22Rv1 (cell line): ENCODE measurements around the gene PER1.

Experiments used
- H3K27ac ChIP-seq: fragments of 450-650 bp; 2 replicates; pipeline ENCODE4 v1.5.1; 2017
- ZFX ChIP-seq: fragments of 450-650 bp; IDR thresholded peaks from 2 replicates; pipeline ENCODE4 v1.6.1; 2017; ENCODE audit warnings: antibody characterized with exemption, borderline replicate concordance
- TF ChIP-seq, protein P1 (sequence below): fragments of 450-650 bp; IDR thresholded peaks from 2 replicates; pipeline ENCODE4 v1.5.1; 2017; ENCODE audit warnings: mild to moderate bottlenecking

Gene PER1

GRCh38 chr17:8128125-8128784 is 23.9 kb downstream of the PER1 start:
- H3K27ac ChIP-seq: peak overlapping the region; percentile 91; the same call in 1 of the 2 replicates
- no peak for TF ChIP-seq ZFX
- TF ChIP-seq, protein P1, sequence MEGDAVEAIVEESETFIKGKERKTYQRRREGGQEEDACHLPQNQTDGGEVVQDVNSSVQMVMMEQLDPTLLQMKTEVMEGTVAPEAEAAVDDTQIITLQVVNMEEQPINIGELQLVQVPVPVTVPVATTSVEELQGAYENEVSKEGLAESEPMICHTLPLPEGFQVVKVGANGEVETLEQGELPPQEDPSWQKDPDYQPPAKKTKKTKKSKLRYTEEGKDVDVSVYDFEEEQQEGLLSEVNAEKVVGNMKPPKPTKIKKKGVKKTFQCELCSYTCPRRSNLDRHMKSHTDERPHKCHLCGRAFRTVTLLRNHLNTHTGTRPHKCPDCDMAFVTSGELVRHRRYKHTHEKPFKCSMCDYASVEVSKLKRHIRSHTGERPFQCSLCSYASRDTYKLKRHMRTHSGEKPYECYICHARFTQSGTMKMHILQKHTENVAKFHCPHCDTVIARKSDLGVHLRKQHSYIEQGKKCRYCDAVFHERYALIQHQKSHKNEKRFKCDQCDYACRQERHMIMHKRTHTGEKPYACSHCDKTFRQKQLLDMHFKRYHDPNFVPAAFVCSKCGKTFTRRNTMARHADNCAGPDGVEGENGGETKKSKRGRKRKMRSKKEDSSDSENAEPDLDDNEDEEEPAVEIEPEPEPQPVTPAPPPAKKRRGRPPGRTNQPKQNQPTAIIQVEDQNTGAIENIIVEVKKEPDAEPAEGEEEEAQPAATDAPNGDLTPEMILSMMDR: no peak

GRCh38 chr17:8126491-8127066 is 25.6 kb downstream of the PER1 start:
- no peak for TF ChIP-seq ZFX
- TF ChIP-seq, protein P1: no peak
- H3K27ac ChIP-seq: peak overlapping the region; percentile 91

- peak overlapping the region; percentile 91 for H3K27ac ChIP-seq
- TF ChIP-seq, protein P1: no peak
Measured at GRCh38 chr17:8125947-8126490, 26.2 kb downstream of the PER1 start.

DNA sequence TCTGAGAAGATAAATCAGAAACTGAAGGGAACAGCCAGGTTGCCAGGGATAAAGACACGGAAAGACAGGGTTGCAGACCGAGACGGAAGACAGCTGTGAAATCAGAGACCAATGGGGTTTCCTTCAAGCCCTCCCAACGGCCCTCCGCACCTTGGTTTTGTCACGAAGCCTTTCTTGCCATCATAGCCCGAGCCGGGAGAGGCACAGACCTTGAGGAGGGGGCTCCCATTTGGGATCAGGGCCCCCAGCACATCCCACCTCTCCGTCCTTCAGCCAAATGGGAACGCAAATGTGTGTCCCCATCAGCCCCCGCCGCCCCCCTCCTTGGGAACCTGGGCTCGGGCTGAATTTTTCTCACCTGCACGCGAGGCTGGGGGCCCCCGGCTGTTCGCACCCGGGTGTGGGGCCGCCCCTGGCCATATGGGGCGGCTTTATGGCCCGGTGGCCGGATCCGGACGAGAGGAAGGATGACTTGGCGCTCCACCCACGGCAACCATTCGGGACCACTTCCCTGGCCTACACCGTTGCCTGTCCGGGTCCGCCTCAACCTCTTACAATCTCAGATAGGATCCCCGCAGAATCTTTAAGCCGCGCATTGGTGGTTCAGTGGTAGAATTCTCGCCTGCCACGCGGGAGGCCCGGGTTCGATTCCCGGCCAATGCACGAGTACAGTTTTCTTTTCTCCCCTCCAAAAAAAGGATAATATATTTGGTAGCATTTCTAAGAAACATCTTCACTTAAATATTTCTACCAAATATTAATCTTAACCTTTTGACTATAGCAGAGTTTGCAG is 26.9 kb downstream of the PER1 start:
- peak overlapping the region; percentile 91 for H3K27ac ChIP-seq
- TF ChIP-seq, protein P1: no peak
- TF ChIP-seq ZFX: no peak

DNA sequence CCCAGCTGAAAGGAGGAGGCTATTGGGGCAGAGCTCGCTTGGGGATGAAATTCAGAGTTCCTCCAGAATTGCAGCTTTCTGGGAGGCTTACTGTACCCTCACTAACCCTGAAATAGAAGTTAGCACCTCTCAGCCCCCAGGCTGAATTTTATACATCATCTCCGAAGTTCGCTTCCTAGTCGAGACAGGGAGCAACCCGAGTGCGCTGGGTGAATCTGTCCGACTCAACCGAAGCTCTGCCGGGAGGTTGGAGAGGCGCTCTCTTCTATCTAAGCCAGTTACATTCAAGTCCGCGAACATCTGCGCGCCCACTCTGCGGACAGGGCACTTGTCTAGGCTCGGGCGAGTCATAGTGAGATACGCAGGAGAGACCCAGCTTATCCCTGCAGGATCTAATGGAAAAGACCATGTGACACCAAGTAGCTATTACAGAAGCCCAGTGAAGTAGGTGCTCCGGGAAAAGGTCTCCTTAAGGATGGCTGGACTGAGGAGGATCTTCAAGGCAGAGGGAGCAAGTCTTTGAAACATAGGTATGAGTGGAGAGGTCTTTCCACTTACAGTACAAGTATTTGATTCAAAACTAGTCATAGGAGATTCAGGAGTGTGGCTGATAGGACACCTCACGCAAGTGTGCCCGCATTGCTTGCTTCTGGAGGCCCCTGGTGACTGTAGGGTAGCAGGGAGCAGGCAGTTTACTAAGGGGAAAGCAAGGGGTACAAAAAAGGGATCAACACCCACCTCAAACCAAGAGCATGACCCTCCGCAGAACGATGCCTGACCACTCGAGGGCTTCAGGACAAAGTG is 27.7 kb downstream of the PER1 start:
- H3K27ac ChIP-seq: peak overlapping the region; percentile 91
- TF ChIP-seq ZFX: no peak
- TF ChIP-seq, protein P1: no peak

DNA sequence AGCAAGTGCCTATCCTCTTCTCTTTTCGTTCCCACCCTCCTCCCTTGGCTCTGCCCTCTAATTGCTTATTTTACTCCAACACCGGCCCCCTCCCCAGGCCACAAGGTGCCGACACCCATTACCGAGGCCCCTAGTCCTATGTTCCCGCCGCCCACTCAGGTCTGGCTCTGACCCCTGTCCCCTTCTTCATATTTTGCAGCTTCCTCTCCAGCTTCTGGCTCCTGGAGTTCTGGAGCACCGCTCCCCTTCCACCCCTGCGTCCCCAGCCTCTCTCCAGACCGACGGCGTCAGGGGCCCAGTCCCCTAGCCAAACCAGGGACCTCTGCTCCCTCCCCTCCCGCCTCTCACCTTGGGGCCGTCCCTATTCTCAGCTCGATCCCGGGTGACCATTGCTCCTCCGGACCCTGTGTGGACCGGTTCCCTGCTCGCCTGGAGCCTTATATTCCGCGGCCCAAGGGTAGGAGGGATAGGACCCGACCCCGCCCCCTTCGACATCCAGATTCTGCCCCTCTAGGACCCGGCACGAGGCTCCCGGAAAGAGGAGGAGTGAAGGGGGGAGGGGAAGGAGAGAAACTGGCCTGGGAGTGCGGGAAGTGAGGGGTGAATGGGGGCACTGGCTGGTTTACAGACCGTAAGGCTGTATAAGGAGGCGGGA is 28.4 kb downstream of the PER1 start, which contains the start of gene HES7:
Gene HES7 (minus strand): TSS at position 412 of the 655 bp plus-strand sequence. CDS start 22 bp downstream, at position 390.
- H3K27ac ChIP-seq: peak within 1 kb of the TSS; percentile 91
- no peak for TF ChIP-seq ZFX
